ENCODE data around the gene UBXN11.

The UBXN11 gene, protein sequence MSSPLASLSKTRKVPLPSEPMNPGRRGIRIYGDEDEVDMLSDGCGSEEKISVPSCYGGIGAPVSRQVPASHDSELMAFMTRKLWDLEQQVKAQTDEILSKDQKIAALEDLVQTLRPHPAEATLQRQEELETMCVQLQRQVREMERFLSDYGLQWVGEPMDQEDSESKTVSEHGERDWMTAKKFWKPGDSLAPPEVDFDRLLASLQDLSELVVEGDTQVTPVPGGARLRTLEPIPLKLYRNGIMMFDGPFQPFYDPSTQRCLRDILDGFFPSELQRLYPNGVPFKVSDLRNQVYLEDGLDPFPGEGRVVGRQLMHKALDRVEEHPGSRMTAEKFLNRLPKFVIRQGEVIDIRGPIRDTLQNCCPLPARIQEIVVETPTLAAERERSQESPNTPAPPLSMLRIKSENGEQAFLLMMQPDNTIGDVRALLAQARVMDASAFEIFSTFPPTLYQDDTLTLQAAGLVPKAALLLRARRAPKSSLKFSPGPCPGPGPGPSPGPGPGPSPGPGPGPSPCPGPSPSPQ

DNA sequence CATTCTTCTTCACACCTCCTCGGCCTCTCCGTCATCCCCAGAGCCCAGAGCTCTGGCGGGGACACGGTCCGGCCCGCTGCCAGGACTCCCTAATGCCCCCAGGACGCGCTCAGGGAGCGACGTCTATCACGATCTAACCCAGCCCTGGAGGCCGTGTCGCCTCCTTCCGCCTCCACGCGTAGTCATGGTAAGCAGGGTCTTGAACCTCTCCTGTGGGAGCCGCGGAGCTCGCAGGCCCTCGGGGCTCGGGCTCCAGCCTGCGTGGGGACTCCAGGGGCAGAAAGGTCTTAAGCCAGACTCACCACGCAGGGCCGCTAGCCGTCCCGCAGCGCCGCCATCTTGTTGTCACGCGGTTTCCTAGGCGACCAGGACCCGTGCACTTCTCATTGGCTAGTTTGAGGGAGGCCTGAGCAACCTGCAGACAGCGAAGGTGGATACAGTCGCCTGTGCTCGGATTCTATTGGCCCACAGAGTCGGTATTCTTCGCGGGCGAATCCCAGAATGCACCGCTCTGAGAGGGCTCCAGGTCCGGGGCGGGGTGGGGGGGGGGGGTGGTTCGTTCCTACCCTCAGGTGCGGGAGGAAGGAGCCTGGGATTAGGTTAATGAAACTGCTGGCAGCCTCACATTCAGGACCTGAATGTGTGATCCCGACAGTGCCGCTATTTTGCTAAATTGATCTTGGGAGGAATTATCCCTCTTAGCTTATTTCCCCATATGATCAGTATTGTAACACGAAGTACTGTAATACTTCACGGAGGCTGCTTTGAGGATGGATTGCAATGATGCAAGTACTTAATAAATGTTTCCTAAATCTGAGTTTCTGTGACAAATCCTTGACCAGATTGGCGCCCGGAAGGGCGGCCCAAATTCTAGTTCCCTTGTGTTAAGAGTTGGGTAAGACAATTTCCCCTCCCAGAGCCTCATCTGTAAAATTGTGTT is at the start of gene UBXN11:
Gene UBXN11, minus strand, starts transcription at position 347 of the 940 bp plus-strand sequence. CDS start 3,753 bp downstream, outside the sequence.
- peak; percentile 96 for DNase-seq (ENCODE audit: low read depth)

DNA sequence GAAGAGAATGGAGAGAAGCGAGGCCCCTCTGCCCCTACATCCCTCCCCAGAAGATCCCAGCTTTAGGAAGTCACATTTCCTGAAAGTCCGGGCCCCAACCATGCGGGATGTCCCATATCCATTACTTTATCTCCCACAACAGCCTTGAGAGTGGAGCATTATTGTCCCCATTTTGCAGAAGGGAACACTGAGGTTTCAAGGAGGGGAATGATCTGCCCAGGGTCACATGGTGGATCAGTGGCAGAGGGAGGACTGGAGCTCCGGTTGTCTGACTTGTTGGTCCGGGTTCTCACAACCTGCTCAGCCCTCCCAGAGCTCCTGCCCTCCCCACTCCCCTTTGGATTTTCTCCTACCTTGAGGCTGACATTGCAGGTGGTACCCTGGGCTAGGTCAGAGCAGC is 49.7 kb upstream of the UBXN11 start:
- DNase-seq (ENCODE audit: low read depth), result no peak

DNA sequence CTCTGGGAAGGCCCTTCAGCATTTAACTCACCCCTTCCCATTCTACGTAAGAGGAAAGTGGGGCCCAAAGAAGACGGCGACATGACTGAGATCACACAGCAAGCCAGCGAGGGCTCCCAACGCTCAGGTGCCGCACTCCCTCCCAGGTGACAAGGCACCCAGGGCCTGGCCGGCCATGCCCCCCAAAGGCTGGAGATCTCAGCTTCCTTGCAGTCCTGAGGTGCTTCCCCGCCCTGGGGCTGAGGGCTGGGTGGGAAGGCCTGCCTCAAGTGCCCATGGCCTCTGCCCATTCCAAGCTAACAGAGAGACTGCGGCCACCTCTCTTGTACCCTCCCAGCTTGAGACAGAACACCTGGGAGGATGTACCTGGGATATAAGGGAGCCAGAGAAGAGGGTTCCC is 48.5 kb upstream of the UBXN11 start:
- DNase-seq (ENCODE audit: low read depth), result no peak

DNA sequence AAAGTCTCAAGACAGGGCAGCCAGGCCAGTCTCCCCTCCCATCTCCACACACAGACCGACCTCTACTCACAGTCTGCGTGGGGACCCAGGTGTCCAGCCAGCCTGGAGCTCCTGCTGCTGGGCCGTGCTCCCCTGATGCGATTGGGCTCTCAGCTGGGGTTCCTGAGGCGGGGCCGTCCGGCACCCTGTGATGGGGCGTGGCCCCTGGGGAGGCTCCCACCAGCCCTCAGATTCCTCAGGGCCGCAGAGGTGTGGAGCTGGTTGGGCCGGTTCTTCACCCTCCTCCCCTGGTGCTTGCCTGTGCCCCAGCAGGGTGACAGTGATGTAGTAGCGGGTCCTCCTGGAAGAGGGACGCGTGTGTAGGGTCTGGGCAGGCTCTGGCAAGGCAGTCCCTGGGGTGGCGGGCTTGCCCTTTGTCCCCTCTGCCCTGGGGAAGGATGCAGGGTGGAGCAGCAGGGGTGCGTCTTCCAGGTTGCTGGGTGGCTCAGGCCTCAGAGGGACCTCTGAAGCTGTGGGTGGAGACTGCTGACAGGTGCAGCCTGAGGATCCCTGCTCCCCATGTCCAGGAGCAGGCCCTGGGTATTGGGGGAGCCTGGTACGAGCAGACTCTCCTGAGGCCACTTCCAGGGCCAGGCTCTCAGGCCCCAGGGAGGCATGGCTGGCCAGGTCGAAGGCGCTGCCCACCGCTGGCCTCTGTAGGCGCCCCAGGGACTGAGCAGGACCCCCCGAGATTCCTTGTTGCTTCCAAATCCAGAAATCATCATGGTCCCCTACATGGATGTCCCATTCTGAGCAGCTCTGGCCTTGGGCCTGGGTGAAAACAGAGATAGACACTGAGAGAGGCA is 47.8 kb upstream of the UBXN11 start, which contains the start of gene CRYBG2:
Gene CRYBG2, minus strand, starts transcription at position 155 of the 845 bp plus-strand sequence. CDS start 7,473 bp downstream, outside the sequence.
- no peak for DNase-seq (ENCODE audit: low read depth)

DNA sequence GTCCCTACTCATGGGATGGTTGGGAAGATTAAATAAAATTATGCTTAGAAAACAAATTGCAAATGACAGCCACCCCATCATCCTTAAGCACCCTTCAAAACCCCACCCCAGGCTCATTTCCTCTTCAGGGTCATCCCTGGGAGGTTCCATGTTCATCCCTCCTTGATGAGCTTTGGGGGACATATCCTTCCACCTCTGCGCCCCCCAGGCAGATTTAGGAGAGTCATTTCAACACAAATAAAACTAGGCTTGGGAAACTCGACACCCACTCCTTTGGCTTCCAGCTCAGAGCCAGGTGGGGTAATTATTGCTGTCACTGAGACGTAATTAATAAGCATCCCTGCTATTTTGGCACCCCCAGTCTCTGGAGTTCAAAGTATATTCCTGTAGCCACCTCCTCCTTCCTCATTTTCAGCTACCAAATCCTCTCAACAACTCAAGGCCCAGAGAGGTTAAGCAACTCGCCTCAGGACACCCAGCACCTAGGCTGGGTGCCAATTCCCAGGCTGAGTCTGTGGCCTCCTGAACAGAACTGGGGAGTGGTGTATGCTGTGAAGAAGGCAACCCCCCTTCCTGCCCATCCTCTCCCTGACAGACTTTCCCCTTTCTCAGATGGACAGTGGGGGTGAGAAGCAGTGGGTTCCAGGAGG is 46.9 kb upstream of the UBXN11 start:
- DNase-seq (ENCODE audit: low read depth), result no peak

DNA sequence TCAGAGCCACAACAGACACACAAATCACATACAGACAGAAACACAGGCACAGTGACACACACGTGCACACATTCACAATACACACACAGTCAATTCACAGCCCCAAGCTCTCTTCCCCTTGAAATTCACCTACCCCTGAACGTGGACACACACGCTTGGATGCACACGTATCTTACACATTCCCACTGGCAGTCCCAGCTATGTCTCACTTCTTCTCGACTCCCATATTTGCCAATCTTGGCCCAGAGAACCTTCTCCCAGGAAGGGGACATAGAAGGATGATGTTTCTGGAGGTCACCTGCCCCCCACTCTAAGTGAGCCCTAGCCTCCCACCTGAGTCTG is 45.9 kb upstream of the UBXN11 start:
- no peak for DNase-seq (ENCODE audit: low read depth)

DNA sequence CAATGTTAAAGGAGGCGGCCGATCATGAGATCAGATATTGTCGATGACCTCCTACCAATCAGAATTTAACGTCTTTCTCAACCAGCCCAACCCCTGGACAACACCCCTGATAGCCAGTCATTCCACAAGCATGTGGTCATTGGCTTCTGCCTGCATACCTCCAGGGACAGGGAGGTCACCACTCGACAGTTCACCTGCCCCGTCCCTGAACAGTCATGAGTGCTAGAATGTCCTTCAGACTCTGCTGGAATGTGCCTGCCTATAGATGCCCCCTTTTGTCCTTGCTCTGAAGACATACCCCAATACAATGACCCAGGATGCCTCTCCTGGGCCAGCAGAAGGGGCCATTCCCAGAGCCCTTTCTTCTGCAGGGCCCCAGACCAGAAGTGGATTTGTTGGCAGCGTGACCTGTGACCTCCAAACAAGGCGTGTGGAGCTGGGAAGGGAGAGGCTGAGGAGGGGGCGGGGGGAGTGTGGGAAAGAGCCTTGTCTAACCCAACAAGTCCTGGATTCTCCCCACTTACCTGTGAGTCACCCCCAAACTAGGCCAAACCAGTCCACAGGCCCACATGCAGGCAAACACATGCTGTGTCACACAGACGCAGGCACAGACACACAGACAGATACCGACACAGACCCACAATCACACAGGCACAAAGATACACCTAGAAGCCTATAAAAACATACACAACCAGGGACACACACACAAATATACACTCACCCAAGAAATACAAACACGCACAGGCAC is 45.3 kb upstream of the UBXN11 start:
- DNase-seq (ENCODE audit: low read depth), result peak; percentile 41

DNA sequence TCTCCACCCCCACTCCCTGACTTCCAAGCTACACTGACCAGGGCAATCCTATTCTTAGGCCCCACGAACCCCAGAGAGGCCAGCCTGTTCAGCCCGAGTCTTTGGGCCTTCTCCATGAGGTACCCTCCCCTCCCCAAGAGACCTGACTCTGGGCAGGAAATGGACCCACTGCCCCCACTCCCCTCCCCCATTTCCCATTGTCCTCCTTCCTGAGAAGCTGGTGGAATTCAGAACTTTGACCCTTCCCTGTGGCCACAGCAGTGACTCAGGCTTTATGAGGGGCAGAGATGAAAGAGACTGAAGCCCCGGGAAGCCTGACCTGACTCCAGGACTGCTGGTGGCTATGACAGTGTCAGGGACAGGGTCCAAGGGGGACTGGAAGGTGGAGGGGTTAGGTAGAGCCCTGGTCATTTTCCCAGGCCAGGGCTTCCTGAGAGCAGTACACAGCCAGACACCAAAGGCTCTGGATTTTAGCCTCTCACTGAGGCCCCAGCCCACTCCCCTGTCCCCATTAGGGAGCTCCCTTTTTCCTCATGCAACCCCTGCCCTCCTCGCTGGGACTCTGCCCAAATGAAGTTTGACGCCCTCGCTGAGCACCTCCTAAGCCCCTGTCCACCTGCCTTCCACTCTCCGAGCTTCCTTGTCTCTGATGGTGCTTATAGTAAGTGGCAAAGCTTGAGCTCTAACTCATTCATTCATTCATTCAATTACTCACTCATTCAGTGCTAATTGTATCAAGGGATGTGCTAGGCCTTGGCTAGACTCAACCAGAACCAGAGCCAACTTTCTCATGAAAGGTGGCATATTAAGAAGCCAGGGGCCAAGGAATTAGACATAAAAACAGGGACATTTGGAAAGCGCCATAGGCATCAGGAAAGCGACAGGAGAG is 44.5 kb upstream of the UBXN11 start:
- peak; percentile 70 for DNase-seq (ENCODE audit: low read depth)

DNA sequence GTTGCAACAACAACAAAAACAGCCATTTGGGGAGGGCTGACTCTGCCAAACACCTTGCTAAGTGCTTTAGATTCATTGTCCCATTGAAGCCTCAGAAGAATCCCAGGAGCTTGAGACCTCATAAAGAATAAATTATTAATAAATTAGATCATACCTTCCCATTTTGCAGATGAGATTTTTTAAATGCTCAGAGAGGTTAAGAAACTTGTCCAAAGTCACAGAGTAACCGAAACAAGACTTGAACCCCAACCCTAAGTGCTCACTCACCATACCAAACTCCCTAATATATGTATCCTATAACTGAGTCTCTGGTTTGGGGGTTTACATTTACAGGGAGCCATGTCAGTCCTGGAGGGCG is 43.9 kb upstream of the UBXN11 start:
- DNase-seq (ENCODE audit: low read depth), result no peak

DNA sequence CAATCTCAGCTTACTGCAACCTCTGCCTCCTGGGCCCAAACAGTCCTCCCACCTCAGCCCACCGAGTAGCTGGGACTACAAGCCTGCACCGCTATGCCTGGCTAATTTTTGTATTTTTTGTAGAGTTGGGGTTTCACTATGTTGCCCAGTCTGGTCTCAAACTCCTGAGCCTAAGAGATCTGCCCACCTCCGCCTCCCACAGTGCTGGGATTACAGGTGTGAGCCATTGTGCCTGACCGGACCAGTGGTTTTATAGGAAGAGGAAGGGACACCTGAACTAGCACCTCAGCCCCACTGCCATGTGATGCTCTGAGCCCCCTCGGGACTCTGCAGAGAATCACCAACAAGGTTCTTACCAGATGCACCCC is 43.4 kb upstream of the UBXN11 start:
- DNase-seq (ENCODE audit: low read depth), result no peak

DNA sequence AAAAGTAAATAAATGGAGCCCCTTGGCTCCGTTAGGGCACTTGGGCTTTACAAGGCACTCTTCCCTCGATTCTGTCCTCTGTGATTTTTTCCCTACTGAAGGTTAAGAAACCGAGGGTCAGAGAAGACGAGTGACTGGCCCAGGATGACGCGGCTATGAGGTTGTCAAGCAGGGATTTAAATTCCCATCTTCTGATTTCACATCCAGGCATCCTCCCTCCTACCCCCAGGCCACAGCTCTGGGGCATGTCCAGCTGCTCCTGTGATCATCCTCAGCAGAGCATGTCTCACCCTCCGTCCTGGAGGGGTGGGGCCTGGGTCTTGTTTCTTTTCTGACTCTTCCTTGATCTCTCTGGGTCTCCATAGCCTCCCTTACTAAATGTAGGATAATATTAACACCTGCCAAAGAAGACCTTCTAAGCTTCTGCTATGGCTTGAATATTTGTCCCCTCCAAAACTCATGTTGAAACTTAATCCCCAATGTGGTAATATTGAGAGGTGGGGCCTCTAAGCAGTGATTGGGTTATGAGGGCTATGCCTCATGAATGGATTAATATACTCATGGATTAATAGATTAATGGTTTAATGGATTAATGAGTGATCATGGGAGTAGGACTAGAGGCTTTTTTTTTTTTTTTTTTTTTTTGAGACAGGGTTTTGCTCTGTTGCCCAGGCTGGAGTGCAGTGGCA is 42.9 kb upstream of the UBXN11 start:
- DNase-seq (ENCODE audit: low read depth), result peak; percentile 90

DNA sequence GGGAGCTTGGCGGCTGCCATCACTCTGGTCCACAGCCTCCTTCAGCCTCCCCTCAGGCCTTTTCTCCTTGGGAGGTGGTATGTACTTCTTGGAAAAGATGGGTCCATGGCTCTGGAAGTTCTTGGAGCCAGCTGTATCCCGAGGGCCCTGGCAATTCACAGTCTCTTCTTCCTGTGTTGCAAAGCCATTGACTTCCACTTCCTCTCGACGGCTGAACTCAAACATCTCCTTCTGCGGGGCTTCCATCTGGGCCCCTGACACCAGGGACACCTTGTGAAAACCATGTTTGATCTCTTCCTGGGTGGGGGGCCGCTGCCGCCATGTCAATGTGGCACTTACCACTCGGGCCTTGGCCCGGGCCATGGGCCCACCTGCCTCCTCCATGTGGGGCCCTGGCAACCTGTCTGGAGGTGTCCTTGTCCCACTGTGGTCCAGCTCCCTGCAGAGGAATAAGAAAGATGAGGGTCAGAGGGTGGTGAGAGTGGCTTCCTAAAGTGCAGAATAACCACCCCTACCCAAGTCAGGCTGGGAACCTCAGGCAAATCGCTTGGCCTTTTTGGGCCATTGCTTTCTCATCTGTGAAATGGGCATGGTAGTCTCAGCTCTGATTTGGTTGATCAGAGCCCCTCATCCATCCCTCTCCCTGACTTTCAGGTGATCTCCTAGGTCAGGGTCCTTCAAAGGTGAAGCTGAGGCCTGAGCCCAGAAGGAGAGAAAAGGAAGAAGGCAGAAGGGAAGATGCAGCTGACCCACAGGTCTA is 40.0 kb upstream of the UBXN11 start:
- no peak for DNase-seq (ENCODE audit: low read depth)

DNA sequence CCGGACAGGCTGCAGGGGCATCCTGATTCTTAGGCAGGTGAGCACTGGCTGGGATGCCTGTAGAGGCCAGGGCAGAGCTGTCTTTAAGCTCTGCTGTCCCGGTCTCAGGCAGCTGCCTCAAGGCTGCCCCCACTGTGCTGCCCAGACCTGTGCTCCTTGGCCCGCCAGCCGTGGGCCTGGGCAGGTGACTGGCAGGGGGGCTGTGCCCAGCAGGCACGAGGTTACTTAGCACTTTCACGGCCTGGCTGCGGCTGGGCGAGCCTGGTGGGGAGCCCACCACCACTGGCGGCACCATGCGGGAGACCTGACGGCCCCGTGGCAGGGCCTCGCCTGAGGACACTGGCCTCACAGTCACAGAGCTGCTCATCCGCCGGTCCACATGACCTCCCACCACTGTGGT is 39.3 kb upstream of the UBXN11 start:
- no peak for DNase-seq (ENCODE audit: low read depth)

DNA sequence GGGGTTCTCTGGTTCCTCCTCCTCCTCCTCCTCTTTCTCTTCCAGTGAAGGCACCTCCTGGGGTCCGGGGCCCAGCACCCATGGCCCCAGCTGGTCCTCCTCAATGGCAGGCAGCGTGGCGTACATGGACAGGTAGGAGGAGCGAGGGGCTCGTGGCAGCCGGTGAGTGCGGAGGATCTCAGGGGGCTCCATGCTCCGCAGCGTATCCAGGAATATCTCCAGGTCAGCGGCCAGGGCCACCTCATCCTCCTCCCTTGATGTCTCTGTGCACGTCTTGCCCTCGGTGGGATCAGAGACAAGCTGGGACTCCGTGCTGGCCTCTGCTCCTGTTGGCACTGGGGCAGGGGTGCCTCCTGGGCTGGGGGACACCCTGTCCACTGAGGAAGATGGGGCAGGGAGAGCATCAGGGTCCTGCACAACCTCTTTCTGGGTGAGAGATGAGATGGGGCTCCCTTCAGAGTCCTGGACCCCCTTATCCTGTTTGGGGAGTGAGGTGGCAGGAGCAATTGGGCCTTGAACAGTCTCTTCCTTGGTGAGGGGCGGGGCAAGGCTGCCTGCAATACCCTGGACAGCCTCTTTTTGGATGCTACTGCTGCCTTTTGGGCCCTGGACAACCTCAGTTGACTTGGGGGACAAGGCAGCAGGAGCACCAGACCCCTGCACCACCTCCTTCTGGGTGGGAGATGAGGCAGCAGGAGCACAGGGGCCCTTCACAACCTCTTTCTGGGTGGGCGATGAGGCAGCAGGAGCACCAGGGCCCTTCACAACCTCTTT is 37.9 kb upstream of the UBXN11 start:
- DNase-seq (ENCODE audit: low read depth), result no peak

DNA sequence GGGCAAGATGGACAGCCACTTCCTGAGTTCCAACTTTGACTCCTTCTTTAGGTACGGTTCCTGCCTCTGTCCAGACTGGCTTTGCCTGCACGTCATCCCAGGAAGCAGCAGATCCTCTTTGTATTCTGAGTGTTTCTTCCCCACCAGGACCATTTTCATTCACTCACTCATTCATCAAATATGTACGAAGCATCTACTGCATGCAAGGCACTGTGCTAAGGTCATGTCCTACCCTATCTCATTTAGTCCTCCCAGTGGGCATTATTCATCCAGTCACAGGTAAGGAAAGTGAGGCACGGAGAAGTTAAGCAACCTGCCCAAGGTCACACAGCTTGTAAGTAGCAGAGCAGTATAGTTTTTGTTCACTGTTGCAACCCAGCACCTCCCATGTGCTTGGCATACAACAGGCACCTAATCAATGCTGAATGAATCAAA is 33.6 kb upstream of the UBXN11 start:
- peak; percentile 13 for DNase-seq (ENCODE audit: low read depth)

DNA sequence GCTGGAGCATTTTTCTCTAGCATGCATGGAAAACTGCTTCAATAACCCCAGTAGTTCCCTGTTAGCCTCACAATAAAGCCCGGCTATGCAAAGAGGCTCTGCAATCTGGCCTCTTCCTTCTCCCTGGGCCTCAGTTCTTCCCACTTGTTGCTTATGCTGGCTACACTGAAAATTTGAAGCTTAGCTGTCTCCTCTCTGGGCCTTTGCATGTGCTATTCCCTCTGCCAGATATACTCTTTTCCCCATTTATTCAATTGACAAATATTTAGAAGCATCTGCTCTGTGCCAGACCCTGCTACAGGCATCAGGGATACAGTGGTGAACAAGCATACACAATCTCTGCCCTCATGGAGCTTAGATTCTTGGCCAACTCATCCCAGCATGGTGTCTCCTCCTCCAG is 32.2 kb upstream of the UBXN11 start:
- DNase-seq (ENCODE audit: low read depth), result no peak

DNA sequence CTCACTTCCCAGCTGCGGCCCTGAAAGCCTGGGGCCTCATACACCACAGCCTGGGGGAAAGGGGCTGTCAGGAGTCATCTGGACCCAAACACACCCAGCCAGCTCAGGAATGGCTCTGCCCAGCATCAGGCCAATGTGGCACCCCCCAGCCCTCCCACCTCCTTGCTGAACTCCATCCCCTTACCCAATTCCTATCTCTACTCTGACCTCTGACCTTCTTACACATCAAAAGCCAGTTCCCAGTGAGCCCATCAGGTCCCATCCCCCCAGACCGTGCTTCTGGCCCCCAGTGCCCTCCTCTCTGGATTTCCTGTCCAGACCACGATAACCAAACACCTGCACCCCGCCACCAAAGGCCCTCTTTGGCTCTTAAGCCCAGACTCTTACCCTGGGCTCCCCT is 31.2 kb upstream of the UBXN11 start:
- DNase-seq (ENCODE audit: low read depth), result no peak

DNA sequence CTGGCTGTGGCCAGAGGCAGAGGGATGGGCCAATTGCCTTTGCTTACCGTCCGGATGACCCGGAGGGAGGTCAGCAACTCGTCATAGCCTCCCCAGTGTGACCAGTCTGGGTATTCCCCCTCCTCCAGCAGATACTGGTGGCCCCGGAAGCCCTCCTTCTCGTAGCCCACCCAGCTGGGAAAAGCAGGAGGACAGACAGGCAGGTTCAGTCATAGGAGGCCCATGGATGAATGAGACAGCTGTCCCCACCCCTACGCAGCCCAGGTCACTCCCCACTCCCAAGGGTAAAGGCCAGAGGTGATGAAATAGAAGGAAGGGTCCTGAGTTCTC is 30.7 kb upstream of the UBXN11 start:
- DNase-seq (ENCODE audit: low read depth), result no peak
